IPS-NIHi7 (cell line): Measurements from ENCODE around the gene GTF3C1.

Source experiments
- DNase-seq: peaks from one replicate; pipeline ENCODE4 v3.0.0; 2012; ENCODE audit warnings: mixed read lengths; ENCODE audit errors: extremely low spot score

Gene GTF3C1

DNA sequence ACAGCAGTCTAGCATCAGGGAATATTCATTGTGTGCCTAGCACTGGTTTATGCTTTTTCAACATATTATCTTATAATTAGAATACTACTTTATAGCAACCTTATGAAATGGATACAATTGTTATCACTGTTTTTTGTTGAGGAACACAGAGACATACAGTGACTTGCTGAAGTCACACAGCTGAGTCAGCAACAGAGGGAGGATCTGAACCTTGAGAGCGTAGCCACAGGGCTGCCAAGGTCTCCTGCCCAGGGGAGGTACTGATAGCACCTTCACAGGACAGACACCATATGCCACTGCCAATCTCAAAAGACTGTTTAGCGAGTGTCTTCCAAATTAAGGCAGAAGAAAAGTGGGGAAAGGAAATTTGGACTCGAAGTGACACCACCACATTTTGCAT is 63.0 kb downstream of the GTF3C1 start:
- no peak for DNase-seq

DNA sequence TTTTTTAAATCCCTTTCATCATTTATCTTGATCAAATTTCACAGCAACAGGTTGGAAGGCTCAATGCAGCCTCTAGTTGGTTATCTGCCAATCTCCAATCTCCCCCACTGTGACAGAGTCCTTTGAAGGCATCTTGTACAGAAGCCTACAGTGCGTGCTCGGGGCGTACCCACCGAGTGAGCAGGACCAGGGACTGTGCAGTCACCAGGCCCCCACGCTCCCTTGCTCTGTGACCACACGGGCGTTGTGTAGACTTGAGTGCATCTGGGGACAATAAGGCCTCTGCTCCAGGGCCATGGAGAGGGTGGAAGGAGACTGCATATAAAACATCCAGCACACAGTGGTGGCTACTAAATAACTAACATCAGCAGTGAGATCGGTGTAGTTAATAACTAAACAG is 63.4 kb downstream of the GTF3C1 start:
- no peak for DNase-seq

DNA sequence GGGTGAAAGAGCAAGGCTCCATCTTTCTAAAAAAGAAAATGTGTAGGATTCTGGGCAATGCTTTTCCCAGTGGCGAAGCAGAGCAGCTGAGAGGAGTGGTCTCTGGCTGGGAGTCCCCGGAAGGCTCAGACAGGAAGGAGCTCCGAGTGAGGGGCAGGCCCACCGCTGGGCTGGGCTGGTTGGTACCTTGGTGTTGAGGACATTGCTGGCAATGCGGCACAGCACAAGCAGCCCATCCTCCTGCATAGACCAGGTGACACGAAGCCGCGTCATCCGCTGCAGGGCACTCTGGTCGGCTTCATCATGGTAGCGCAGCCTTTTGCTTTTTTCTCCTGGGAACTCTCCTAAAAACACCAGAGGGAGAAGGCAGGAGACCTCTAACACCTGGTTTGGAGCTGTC is 63.9 kb downstream of the GTF3C1 start:
- DNase-seq, result no peak

DNA sequence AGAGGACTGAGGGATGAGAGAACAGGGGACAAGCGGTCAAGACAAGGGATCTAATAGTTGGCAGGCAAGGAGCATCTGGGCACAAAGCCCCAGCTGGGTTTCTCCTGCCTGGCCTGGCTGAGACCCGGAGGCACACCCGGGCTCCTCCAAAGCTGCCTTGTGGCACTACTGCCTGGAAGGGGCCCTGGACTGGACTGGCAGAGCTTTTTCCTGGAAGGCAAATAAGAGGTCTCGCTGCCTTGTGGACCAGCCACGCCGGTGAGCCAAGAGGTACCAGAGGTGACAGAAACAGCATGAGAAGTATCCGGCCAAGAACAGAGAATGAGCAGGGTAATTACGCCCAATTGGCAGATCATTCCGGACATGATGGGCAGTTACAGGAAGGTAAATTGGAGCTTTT is 64.6 kb downstream of the GTF3C1 start:
- no peak for DNase-seq

DNA sequence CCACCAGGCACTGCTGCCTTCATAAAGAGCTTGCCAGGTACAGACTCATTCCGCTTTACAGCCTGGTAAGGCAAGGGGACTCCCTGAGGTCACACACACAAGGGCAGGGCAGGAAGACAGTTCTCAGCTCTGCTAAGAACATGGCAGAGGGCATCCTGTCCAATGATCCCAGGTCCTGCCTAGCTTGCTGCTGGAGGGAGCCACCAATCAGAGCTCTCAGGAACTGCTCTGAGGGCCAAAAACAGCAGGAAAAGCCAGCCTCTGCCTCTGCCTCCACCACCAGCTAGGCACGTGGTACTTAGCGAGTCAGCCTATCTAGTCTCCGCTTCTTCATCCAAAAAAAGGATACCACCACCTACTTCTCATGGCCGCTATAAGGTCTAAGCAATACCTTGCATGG is 66.1 kb downstream of the GTF3C1 start:
- no peak for DNase-seq

DNA sequence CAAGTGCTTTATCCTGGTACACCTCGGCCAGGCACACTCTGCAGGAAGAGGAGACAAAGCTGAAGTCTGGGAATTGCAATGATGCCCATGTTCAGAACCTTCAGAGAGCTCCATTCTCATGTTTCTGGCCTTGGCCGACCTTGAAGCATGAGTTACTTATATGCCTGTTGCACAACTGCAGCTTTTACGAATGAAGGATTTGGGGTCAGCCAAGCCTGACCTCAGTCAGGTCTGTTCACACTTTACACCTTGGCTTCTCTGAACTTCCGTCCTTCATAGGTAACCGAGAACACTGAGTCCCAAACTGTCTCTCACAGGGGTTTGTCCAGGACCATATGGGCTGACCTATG is 66.7 kb downstream of the GTF3C1 start:
- DNase-seq, result no peak

DNA sequence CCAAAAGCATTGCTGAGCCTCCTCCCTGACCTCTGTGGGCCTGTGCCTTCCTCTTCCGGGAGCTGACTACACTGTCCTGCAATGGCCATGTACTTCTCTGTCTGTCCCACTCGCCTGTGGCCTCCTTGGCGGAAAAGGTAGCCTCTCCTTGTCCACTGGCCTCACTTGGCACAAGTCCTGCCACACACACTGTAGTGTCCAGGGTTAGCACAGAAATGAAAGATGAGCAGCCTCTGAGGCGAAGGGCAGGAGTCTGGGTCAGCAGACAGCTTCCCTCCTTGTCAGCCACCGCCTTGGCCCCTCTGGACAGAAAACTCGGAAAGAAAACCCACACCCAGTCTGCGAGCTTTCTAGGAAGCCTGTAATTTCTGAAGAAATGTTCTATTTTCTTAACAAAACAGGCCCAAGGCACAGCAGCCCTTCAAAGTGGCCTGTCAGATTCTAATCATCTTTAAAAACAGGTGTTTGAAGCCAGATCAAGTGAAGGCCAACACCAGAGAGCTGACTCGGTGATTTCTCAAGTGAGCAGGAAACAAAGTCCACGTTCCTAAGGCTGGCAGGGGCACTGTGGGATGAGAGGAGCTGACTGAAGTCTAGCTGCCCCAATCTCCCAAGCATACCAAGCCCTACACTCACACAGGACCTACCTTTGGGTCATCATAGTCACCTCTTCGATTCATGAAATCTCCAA is 67.2 kb downstream of the GTF3C1 start:
- DNase-seq, result no peak

DNA sequence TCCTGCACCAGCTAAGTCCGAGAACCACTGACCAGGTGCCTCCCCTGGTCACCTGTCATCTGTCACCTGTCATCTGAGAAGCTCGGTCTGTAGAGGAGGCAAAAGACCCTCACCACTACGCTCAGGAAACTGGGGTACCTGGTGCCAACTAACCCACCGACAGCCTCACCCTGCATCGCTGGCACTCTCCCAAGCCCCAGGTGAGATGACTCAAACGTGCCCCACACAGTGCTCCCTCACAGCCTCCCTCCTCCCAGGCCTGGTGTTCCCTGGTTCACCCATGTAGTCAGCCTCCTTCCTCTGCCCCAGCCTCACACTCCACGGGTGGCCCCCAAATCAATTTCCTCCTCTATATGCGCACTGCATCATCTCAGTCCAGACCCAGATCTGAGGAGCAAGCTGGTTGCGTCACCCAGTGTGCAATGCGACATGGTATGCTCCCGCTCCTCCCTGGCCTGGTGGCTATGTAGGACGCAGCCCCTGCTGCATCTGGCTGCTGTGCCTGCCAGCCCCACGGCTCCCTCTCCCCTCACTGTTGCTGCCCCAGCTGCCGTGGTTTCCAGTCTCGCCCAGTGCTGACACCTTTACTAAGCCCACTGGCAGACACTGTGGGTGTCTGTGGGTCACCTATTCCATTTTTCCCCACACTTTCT is 68.3 kb downstream of the GTF3C1 start:
- no peak for DNase-seq

DNA sequence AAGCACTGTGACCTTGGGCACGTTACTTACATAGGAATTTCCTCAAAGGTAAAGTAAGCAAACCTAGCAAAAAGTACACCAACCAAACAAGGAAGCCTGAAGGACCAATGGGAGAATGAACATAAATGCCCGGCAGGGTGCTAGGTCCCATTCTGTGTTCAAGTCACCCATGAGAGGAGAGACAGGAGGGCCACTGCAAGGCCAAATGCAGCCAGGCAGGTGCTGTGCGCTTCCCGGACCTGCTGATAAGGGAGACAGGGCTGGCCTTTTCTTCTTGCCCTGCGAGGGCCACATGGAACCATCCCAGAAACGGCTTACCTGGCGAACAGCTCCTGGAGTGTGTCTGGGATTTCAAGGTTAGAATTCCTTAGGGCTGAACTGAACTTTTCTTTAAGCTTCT is 69.0 kb downstream of the GTF3C1 start:
- no peak for DNase-seq

DNA sequence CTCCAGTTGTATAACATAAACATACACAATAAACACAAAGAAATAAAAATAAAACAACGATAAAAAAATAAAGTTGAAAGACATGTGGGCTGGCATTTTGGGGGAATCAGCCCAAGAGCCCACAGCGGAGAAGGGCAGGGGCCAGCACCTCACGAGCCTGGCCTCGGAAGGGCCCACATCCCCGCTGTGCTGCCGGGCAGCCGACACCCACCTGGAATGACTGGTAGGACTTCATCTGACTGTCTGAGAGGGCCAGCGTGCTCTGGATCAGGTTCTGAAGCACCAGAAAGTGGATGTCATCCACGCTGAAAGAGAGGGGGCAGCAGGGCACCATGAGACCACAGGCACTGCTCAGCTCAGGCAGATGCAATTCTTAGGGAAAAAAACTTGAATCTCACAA is 73.5 kb downstream of the GTF3C1 start:
- DNase-seq, result no peak

DNA sequence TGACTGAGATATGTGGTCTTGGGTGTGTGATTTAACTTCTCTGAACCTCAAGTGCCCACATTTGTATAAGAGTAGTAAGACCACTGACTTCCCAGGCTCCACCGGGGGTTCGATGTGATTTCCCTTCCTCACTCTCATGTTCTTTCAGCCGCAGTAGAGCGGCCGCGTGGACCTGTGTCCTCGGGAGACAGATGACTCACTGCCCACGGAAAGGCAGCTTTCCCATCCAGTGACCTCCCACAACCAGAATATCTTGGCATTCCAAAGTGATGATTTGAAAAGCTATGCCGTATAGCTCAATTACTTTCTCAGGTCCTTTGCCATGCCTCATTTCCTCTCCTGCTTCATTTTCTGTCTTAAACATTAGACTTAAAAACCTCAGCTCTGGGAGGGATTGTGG is 74.2 kb downstream of the GTF3C1 start:
- DNase-seq, result no peak

DNA sequence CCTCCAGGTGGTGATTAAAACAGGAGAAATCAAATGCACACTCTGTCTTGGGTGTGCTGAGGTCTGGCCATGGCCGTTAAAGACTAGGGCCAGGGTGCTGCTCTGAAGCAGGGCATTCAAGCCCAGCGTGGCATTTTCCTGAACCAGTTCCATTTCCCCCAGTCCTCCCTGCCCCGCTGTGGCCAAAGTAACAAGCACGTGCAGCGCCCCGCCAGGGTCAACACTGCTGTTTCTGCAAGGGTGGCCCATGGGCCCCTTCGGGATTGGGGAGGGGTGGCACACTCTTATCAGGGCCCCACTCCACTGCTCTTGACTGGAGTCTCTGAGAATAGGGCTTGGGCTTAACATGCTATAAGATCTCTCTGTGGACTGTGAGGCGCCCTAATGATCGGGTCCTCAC is 74.8 kb downstream of the GTF3C1 start:
- DNase-seq, result no peak

DNA sequence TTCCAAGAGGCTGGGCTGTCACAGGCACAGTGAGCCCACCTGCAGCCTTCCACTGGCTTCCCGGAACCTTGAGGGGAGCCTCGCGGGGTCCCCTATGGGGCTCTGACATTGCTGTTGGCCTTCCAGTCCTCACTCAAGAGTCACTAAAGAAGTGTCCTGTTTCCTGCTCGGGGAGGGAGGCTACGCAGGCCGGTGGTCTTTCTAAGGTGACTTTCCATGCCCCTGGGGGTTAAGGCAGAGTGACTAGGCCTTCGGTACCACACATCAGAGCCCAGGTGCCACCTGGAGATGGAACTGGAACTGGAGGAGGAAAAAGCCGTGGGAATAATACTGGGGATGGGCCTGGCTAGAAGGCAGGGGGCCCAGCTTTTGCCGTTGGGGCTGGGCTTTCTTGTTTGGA is 75.7 kb downstream of the GTF3C1 start:
- DNase-seq, result no peak

DNA sequence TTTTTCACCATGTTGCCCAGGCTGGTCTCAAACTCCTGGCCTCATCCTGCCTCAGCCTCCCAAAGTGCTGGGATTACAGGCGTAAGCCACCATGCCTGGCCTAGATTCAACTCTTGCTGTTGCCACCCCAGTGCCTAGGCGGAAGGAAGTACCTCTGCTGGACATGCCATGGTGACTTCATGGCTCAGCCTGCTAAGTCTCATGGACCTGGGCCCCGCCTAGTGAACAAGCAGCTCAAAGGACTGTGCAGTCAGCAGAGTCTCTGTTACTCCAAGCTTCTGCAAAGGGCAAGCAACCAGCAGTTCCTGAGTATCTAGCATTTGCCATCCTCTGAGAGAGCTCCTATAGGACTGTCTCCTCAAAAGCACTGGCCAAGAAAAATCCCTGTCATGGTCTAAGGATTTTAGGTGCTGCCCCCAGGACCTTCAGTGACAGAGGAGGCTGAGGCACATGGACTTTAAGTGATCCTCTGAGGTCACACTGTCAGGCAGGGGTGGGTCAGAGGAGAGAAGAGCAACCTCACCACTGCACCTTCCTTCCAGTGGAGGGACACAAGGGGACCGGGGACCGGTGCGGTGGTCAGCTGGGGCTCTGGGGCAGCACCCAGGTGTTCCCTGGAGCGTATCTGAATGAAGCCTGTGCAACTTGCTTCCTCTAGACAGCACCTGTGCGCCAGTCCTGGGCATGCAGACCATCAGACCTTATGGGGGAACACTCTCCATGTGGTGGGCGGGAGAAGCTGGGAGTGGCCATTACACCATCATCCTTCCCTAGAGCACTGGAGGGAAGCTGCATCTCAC is 76.4 kb downstream of the GTF3C1 start:
- no peak for DNase-seq

DNA sequence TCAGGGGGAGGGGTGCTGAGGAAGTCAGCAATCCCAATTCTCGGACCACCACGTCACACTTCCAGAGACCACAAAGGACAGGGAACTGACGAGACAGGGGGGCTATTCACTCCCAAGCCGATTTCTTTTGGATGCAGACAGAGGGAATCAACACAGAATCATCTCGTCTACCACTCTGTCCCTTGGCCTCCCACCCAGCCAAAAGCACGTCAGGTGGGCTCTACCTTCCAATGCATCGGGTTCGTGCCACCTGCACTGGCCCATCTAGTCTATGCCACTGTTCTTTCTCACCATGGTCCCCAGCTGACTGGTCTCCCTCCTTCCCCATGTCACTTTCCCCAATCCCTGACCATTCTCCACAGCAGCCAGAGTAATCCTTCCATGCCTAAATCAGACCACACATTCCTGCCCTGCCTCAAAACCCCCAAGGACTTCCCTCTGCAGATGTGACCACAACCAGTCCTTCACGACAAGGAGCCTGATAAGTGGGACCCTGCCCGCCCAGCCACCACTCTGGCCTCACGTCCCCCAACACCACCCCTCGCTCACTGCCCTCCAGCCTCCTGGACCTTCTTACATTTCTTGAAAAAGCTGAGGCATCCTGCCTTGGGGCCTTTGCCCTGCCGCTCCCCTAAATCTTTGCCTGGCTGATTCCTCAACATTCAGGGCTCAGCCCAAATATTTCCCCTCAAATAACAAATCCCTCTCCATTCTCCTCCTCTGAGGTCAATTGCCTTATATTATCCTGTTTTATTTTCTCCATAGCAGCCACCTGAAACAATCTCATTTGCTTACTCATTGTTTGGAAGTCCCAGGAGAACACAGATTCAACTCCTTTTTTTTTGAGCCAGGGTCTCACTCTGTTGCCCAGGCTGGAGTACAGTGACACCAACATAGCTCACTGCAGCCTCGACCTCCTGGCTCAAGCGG is 77.4 kb downstream of the GTF3C1 start:
- no peak for DNase-seq

DNA sequence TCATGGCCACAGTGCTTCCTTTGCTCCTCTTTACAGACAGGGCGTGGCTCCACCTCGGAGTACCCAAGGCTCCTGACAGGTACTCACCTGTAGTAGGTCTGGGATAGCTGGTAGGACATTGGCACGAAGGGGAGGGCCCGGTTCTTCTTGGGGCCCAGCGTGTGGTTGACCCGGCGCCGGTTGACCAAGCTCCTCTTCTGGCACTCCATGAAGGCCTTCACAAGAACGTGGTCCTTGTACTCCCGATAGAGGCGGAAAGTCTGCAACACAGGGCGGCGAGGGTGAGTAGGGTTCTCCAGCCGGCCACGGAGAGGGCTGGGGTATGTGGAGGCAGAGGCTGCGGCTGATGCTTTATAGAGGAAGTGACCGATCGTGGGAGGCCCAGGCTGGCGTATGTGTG is 78.1 kb downstream of the GTF3C1 start:
- DNase-seq, result no peak

DNA sequence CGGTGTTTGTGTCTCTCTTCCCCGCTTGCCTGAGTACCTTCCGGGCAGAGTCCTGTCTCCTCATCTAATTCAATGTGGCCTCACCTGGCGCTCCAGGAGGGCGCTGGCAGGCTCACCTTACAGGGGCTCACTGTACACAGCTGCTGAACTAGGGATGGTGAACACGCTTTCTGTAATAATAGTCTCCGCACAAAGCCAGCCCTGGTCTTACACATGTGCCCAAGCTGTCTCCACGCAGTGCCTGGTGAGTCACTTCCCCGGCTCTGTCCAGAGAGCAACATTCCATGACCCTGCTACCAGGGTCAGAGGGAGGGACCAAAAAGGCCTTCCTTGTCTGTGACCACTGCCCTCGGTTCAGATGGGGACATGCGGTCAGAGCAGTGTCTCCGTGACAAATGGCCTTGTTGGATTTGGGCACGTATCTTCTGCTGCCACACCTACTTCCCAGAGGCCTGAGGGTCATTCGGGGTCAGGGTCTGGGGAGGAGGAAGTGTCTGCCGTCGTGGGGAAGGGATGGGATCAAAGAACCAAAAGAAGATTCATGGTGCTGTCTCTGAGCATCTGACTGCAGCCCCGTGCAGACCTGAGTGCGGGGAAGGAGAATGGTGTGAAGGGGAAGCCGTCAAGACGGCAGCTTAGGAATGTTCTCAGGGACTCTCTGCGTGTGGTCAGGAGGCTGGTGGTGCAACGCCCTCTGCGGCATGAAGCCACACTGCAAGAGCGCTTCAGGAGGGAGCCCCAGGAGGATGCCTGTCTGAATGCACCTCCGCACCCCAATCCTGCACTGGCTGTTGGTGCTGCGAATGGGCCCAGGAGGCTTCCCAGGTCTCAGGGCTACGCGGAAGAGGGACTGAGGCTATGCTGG is 78.9 kb downstream of the GTF3C1 start:
- DNase-seq, result no peak

DNA sequence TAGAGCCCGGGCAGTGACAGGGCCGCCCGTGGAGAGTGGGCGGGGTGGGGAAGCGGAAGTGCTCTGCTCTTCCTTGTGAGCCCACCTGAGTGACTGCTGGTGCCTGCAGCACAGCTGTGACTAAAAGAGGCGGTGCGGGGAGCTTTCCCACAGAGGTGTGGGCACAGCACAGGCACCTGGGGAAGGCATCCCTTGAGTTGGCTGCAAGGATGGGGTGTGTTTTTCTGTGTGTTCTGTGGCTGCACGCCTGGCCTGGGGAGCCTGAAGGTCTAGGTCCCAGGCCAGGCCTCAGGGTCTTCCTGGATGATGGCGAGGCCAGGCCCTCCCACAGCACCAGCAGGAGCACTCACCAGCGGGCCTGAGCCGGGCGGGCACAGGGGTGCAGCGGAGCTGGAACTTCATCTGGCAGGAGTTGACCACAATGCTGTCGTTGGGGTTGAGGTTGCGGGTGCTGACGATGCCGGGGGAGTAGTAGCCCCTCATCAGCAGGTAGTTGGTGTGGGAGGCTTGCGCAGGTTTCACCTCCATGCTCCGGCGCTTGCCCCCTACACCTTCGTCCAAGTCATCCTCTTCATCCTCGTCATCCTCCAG is 80.7 kb downstream of the GTF3C1 start:
- no peak for DNase-seq

DNA sequence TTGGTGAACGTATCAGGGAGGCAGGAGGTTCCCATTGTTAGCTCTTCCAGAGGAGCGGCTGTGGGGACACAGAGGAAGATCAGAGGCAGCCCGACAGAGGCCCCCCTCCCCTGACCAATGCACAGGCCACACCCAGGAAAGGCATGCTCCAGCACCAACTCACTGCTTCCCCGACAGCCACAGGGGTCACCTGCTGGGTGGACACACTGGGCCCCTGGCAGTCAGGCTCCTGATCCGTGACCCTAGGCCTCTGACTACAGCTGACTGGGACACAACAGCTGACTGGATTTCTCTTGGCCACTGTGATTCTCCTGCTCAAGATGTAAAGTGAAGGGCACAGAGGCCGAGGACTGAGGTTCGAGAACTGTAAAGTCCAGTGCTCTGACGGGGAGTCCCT is 84.2 kb downstream of the GTF3C1 start:
- DNase-seq, result no peak

DNA sequence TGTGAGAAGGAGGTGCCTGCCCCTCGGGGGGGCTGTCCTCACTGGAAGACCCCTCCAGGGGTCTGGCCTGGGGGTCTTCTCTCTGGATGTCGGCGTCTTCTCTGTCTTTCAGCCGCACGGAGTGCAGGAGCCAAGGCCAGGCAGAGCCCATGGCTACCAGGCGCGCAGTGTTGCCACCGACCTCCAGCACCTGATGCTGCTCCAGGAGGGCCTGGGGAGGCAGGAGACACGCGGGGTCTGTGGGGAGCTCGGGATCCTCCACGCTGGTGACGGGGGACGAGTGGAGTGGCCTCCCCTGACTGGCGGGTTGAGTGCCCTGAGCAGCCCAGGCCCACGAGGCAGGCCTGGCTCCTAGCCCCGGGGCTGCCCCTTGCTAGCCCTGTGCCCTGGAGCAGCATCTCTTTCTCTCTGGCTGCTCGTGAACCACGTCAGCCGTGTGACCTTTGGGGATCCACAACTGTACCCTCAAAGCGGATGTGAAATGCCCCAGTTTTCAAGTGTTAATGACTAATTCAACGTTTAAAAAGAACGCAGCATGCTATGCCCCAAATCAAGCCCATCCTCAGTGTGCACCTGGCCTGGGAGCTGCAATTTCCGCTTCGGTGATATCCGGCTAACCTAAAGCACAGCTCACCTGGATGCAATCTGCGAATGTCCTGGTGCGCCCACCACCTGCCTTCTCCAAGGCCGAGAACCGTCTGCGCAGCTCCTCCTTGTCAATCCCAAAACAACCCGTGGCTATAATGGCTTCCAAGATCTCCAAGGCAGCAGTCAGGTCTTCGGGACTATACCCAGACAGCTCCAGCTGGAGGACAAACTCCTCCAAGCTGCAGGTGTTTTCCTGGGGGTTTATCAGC is 84.9 kb downstream of the GTF3C1 start:
- no peak for DNase-seq
